DOHH2 (cell line): ENCODE results near the gene CDK17.
"Not testable (repeated sequence)": the region's sequence is repeated elsewhere in the genome, so short reads cannot be mapped to it uniquely, and the experiment has no call there.

Experiments used
- H3F3A ChIP-seq: fragments of 200-600 bp; sonication (generic), shearing (Covaris generic); 2 replicates; pipeline ENCODE4 v1.6.0; 2016; ENCODE audit warnings: antibody characterized with exemption, mild to moderate bottlenecking; ENCODE audit not compliant: control insufficient read depth, insufficient read depth
- H3K27ac ChIP-seq: fragments of 200-600 bp; sonication (generic); 2 replicates; pipeline ENCODE4 v1.5.1; 2014; ENCODE audit warnings: low read depth, mild to moderate bottlenecking, low read length, moderate library complexity
- H3K27me3 ChIP-seq: fragments of 200-600 bp; sonication (generic); 2 replicates; pipeline ENCODE4 v1.6.1; 2014; ENCODE audit warnings: mild to moderate bottlenecking, low read length, mixed read lengths; ENCODE audit not compliant: control insufficient read depth
- H3K36me3 ChIP-seq: fragments of 200-600 bp; sonication (generic); 2 replicates; pipeline ENCODE4 v1.6.1; 2014; ENCODE audit warnings: mild to moderate bottlenecking, low read length, moderate library complexity, mixed read lengths; ENCODE audit not compliant: control insufficient read depth
- H3K4me1 ChIP-seq: fragments of 200-600 bp; sonication (generic); 2 replicates; pipeline ENCODE4 v1.6.1; 2014; ENCODE audit warnings: mild to moderate bottlenecking, low read length, mixed read lengths; ENCODE audit not compliant: control insufficient read depth
- H3K4me2 ChIP-seq: fragments of 200-600 bp; sonication (generic); 2 replicates; pipeline ENCODE4 v1.6.0; 2014; ENCODE audit warnings: mild to moderate bottlenecking, low read length, moderate library complexity
- H3K4me3 ChIP-seq: fragments of 200-600 bp; sonication (generic); 2 replicates; pipeline ENCODE4 v1.5.1; 2014; ENCODE audit warnings: mild to moderate bottlenecking, low read length, mixed read lengths
- H3K79me2 ChIP-seq: fragments of 200-600 bp; sonication (generic); 2 replicates; pipeline ENCODE4 v1.6.1; 2014; ENCODE audit warnings: mild to moderate bottlenecking, low read length, mixed read lengths; ENCODE audit not compliant: control insufficient read depth
- H3K9me2 ChIP-seq: fragments of 200-600 bp; sonication (generic); replicated peaks from 2 replicates; pipeline ENCODE4 v1.6.1; 2014; ENCODE audit warnings: mild to moderate bottlenecking, low read length, mixed read lengths; ENCODE audit not compliant: control insufficient read depth
- H3K9me3 ChIP-seq: fragments of 200-600 bp; sonication (generic); 2 replicates; pipeline ENCODE4 v1.6.1; 2014; ENCODE audit warnings: antibody characterized with exemption, low read length, mixed read lengths; ENCODE audit not compliant: control insufficient read depth, insufficient read depth
- H4K20me1 ChIP-seq: fragments of 200-600 bp; sonication (generic); 2 replicates; pipeline ENCODE4 v1.6.0; 2014; ENCODE audit warnings: low read depth, mild to moderate bottlenecking, antibody characterized with exemption, low read length, moderate library complexity; ENCODE audit not compliant: control insufficient read depth, insufficient read depth
- CTCF ChIP-seq: fragments of 200-600 bp; sonication (generic); IDR thresholded peaks from one replicate; pipeline ENCODE4 v1.5.1; 2014; ENCODE audit warnings: antibody characterized with exemption, mild to moderate bottlenecking, low read depth, low read length; ENCODE audit not compliant: poor library complexity, severe bottlenecking
- EZH2phosphoT487 ChIP-seq: fragments of 200-600 bp; sonication (generic); IDR thresholded peaks from 2 replicates; pipeline ENCODE4 v1.6.1; 2017; ENCODE audit warnings: borderline replicate concordance, mild to moderate bottlenecking, antibody characterized with exemption, low read length, moderate library complexity, mixed read lengths

CDK17 gene

GRCh38 chr12:96436366-96437170, 36.3 kb upstream of the CDK17 start:
- no peak overlapping the region for H3K27ac ChIP-seq
- H3K4me2 ChIP-seq = no peak overlapping the region
- H3K36me3 ChIP-seq = no peaks in the 10 kb centered on the region
- no peaks in the 10 kb centered on the region for H3K9me2 ChIP-seq
- H3K9me3 ChIP-seq = no peaks in the 10 kb centered on the region
- no peaks in the 10 kb centered on the region for H3F3A ChIP-seq
- H3K27me3 ChIP-seq = no peaks in the 10 kb centered on the region
- H3K79me2 ChIP-seq = no peaks in the 10 kb centered on the region
- no peaks in the 10 kb centered on the region for H3K4me1 ChIP-seq
- no peak overlapping the region for H3K4me3 ChIP-seq
- TF ChIP-seq EZH2phosphoT487 (no peak), CTCF (no peak)
- no peaks in the 10 kb centered on the region for H4K20me1 ChIP-seq

- H3K4me1 ChIP-seq = no peaks in the 10 kb centered on the region
Measured at GRCh38 chr12:96434107-96434506, 33.9 kb upstream of the CDK17 start.

GRCh38 chr12:96432496-96433321, 32.5 kb upstream of the CDK17 start:
- not testable (repeated sequence) for H3K79me2 ChIP-seq, H3K9me2 ChIP-seq, H3K36me3 ChIP-seq, H3K4me2 ChIP-seq, H4K20me1 ChIP-seq, H3F3A ChIP-seq, H3K27ac ChIP-seq, H3K4me1 ChIP-seq, H3K4me3 ChIP-seq, H3K9me3 ChIP-seq, H3K27me3 ChIP-seq

More at GRCh38 chr12:96434107-96434506, 33.9 kb upstream of the CDK17 start:
- Histone ChIP-seq H3K27me3 (no peaks in the 10 kb centered on the region), H3K9me2 (no peaks in the 10 kb centered on the region), H3K4me3 (no peak overlapping the region), H3F3A (no peaks in the 10 kb centered on the region), H3K36me3 (no peaks in the 10 kb centered on the region), H4K20me1 (no peaks in the 10 kb centered on the region), H3K27ac (no peak overlapping the region), H3K4me2 (no peak overlapping the region), H3K79me2 (no peaks in the 10 kb centered on the region), H3K9me3 (no peaks in the 10 kb centered on the region)
- TF ChIP-seq CTCF (no peak), EZH2phosphoT487 (no peak)

- Histone ChIP-seq H3K36me3 (no peaks in the 10 kb centered on the region), H3K4me2 (no peak overlapping the region), H3K9me3 (no peaks in the 10 kb centered on the region), H3F3A (no peaks in the 10 kb centered on the region), H3K79me2 (no peaks in the 10 kb centered on the region), H3K27ac (no peak overlapping the region), H3K9me2 (no peaks in the 10 kb centered on the region), H4K20me1 (no peaks in the 10 kb centered on the region), H3K4me1 (no peaks in the 10 kb centered on the region), H3K4me3 (no peak overlapping the region), H3K27me3 (no peaks in the 10 kb centered on the region)
- TF ChIP-seq CTCF (no peak), EZH2phosphoT487 (no peak)
Measured at GRCh38 chr12:96431067-96431466, 30.8 kb upstream of the CDK17 start.
